Astrocyte of the cerebellum (primary cell): Measurements from ENCODE around the gene IMPG1.

Source experiments
- DNase-seq: peaks from one replicate; pipeline ENCODE4 v3.0.0-alpha.2; 2011; ENCODE audit warnings: low read depth
- H3K4me3 ChIP-seq: 2 replicates; pipeline ENCODE4 v1.5.1; 2011; ENCODE audit warnings: mild to moderate bottlenecking, low read depth, low read length, moderate library complexity
- in situ Hi-C: cut with HindIII; loops from 2 replicates; pipeline ENCODE4 v1.10.0; 2017; ENCODE audit warnings: low sequenced_read_pairs
- TF ChIP-seq, protein P1 (sequence below): IDR thresholded peaks from 2 replicates; pipeline ENCODE4 v1.5.1; 2012; ENCODE audit warnings: low read length, low read depth, moderate library complexity, mild to moderate bottlenecking; ENCODE audit errors: missing control alignments

The IMPG1 gene

DNA sequence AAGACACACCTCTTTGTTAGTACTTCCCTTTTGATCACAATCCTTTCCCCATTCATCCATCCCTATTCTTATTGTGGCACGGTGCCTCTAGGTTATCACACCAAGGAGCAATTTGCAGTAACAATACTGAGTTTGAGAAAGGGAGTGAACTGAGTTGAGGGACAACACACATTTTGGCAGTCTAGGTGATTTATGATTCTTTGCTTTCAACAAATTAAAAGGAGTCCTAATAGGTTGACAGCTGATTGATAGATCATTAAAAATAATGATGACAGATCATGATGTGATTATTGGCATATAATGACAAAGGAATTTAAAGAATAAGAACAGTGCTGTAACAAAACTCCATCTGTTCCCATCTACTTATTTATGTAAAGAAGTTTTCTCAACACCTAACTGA lies 36.7 kb downstream of the IMPG1 start:
- no peak overlapping the region for H3K4me3 ChIP-seq
- TF ChIP-seq, protein P1, sequence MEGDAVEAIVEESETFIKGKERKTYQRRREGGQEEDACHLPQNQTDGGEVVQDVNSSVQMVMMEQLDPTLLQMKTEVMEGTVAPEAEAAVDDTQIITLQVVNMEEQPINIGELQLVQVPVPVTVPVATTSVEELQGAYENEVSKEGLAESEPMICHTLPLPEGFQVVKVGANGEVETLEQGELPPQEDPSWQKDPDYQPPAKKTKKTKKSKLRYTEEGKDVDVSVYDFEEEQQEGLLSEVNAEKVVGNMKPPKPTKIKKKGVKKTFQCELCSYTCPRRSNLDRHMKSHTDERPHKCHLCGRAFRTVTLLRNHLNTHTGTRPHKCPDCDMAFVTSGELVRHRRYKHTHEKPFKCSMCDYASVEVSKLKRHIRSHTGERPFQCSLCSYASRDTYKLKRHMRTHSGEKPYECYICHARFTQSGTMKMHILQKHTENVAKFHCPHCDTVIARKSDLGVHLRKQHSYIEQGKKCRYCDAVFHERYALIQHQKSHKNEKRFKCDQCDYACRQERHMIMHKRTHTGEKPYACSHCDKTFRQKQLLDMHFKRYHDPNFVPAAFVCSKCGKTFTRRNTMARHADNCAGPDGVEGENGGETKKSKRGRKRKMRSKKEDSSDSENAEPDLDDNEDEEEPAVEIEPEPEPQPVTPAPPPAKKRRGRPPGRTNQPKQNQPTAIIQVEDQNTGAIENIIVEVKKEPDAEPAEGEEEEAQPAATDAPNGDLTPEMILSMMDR = no peak
- DNase-seq = no peak
- in situ Hi-C loops = no loop called here

DNA sequence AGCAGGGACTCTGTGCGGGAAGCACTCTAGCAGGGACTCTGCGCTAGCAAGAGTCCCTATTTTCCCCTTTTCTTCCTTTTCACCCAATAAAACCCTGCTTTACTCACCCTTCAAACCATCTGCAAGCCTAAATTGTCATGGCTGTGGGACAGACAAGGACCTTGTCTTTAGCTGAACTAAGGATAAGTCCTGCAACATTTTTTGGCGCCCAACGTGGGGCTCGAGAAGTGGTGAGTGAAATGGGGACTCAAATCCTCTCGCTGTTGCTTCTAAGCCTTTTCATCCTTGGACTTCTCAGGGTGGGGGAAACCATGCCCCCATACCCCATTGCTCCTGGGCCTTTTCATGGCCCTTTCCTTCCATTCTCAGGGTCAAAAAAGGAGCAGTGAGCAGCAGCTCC lies 46.4 kb downstream of the IMPG1 start:
- DNase-seq = no peak
- TF ChIP-seq, protein P1 = no peak
- no peak overlapping the region for H3K4me3 ChIP-seq
- in situ Hi-C loops = no loop called here

DNA sequence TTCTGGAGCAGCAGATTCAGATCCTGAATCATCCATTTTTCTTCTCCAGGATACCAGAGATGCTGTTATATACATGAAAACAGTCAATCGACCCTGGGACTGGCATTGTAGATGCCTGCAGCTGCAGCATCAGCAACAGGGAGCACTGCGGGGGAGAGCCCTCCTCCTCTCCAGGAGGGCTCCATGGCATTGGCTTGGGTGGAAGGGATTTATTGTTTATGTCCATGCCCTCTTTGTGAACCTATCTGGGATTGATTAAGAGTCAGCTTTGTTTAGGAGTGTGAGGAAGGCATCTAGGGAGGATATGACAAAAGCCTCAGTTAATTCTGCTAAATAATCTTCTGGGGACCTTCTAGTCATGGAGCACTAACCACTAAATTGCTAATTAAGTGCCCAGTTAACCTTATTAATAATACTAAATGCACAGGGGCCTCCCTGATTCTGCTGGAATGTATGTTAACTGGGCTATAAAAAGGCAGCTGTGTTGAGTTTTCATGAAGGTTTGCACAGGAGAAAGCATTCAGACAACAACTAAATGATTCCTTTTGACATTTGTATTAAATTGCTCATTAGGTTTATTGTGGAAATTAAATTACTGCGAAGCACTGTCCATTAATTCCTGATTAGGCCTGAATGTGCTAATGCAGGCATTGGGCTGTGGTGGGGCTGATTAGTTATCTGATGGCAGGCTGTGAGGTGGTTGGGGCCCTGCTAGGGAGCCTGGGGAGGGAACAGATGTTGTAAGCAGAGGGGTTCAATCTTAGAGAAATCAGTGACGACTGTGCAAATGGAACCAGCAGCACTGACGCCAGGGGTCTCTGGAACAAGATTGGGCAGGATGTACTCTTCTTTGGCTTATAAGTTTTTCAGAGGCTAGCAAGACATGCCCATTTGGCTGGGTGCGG lies 57.6 kb downstream of the IMPG1 start:
- no peak for DNase-seq
- TF ChIP-seq, protein P1 = no peak
- in situ Hi-C loops = no loop called here
- H3K4me3 ChIP-seq = no peak overlapping the region

DNA sequence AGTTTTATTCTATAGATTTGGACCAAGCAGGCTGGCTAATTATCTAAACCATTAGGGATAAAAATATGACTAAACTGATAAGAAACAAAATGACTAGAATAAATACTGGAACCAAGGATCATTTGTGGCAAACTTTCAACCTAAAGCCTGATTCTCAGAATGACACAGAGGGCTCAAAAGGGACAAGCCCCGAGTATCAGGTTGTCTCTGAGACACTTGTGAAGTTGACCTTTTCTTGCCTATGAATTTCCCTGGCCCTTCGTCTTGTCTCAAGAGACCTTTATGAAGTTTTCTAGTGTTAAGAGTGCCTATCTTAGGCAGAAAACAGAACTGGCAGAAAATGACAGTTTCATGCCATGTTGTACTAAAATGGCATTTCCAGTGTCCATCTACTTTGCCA lies 68.3 kb downstream of the IMPG1 start:
- no peak overlapping the region for H3K4me3 ChIP-seq
- DNase-seq = no peak
- in situ Hi-C loops = no loop called here
- TF ChIP-seq, protein P1 = no peak

DNA sequence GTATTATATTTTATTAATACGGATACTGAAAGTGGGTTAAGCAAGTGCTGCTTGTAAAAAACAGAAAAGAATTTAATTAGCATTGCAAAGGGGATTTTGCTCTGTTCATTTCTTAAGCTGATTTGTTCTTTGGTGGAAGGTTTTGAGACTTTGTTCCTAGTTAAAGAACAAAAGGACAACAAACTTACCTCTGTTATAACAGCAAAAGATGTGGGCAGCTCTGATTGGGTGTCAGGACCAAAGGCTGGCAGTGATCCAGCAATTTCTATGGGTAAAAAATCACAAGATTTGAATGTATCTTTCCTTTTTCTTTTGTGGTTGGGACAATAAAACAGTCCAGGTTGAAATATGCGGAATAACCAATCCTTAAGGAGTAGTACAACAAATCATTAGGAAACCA lies 68.8 kb downstream of the IMPG1 start:
- DNase-seq = no peak
- in situ Hi-C loops = no loop called here
- TF ChIP-seq, protein P1 = no peak
- no peak overlapping the region for H3K4me3 ChIP-seq

DNA sequence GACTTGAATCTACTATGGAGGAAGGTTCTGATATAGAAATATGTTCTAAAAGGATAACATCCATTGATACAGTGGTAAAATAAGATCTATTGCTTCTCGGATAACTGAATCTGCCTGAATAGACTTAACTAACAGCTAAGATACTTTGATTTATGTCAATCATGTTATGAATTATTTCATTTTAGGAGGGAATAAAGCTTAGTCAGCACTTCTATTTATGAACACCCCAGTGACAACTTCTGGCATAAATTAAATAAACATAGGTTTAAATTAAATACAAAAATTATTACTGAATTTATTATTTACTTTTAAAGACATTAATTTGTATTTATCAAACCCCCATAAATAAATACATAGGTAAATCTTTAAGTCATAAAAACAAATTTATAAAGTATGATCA lies 69.3 kb downstream of the IMPG1 start:
- in situ Hi-C loops = no loop called here
- TF ChIP-seq, protein P1 = no peak
- DNase-seq = no peak
- no peak overlapping the region for H3K4me3 ChIP-seq
